HG03139 (cell line): Measurements from ENCODE around the gene RADIL.

Source experiments
- ATAC-seq: cut with Tn5 transposase; IDR thresholded peaks from one replicate; pipeline ENCODE4 v1.9.1; 2021; ENCODE audit not compliant: unreplicated experiment

The RADIL gene

DNA sequence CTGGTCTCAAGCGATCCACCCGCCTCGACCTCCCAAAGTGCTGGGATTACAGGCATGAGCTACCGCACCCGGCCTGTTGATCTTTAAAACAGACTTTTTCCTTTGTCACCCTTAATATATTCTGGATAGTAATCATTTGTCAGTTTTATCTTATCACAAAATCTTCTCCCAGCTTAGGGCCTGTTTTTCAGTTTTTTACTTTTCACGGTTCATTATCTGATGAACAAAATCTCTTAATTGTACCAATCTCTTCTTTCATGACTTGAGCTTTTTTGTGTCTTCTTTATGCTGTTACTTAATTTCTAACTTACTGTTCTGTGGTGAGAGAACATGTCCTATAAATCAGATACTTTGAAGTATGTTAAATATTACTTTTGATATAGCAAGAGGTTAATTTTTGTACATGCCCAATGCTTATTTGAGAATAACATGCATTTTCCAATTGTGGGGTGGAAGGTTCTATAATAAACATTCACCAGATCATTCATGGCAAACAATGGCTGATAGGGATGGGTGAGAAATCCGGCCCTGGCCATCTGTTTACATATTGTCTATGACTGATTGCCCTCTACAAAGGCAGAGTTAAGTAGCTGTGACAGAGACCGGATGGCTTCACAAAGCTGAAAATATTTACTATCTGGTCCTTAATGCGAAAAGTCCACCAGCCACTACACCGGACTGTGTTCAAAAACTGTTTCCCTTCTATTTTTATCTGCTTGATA lies 27.0 kb downstream of the RADIL start:
- ATAC-seq, result no peak

DNA sequence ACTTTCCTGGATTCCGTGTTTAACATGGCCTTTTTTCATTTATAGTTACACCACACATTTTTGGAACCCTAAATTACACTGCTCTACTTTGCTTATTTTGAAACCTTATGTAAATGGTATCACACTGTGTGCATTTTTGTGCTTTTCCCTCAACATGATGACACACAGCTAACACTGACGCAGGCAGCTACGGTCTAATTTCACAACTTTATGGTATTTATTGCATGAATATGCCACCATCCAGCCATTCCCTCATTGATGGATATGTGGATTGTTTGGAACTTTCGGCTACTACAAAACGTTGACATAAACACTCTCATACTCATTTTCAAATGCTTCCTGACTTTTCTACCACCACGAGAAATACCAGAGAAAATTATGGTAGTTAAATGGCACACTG lies 28.6 kb downstream of the RADIL start:
- no peak for ATAC-seq

GRCh38 chr7:4851459-4852422 lies 31.8 kb downstream of the RADIL start:
- ATAC-seq, result no peak

- no peak for ATAC-seq
Measured at GRCh38 chr7:4850262-4850795, 33.2 kb downstream of the RADIL start.

- no peak for ATAC-seq
Measured at GRCh38 chr7:4849390-4849789, 34.1 kb downstream of the RADIL start.

DNA sequence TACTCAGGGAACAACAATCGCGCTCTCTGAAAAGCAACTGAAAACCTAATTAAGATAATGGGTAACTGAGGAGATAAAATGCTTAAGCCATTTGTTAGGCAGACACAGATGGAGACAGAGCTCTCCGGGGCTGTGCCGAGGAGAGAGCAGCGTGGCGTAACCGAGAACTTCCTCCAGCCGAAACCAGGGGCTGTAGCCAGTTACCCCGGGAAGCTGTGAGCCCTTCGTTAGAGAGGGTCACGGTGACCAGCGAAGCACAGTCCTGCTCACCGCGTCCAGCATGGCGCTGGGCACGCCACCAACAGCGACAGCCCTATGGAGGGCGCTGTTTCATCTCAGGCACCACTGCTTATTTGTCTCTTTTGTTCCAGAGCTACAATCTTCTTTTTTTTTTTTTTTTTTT lies 37.8 kb downstream of the RADIL start:
- no peak for ATAC-seq

GRCh38 chr7:4842319-4843064 lies 41.0 kb downstream of the RADIL start:
- no peak for ATAC-seq

GRCh38 chr7:4841836-4842235 lies 41.7 kb downstream of the RADIL start:
- ATAC-seq, result no peak

GRCh38 chr7:4841007-4841784 lies 42.3 kb downstream of the RADIL start:
- no peak for ATAC-seq

DNA sequence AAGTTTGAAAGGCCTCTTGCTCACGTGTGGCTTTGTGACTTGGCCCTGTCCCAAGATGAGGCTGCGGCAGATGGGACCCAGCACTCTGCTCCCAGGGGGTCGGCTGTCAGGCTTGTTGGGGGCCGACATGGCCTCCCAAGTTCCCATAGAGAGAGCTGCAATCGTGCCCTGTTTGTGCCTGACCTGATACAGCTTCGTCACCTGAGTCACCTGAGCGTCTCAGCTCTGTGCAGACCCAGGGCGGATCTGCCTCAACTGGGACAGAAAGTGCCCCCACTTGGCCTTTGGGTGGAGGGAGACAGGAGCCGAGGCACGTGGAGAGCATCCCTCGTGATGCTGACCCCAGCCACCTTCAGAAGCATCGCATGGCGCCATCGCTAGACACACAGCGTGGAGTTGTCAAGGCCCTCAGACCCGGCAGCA lies 43.4 kb downstream of the RADIL start:
- no peak for ATAC-seq

DNA sequence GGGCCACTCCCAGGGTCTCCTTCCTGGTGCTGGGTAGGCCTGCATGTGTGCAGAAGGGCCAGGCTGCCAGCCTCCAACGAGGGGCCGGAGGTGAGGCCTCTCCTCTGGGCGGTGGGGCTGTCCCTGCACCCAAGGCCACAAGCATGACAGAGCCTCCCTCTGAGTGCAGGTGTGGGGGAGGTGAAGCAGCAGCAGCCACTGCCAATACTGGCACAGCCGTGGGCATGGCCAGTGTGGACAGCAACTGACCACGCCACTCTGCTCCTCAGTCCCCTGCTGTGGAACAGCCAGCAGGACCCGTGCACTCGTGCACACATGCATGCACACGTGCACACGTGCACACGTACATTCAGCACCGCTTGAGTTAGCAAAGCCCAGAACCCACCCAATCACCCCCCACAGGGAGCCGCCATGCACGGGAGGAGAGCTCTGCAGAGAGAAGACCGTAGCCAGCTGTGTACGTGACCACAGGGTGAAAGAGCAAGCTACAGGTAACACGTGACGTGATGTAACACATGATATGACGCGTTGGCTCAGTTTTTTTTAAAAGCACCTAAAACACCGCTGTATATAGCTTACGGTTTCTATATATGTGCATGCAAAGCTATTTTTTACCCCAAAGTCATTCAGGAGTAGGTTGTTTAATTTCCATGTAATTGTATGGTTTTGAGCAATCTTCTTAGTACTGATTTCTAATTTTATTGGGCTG lies 44.7 kb downstream of the RADIL start:
- no peak for ATAC-seq

- ATAC-seq, result no peak
Measured at GRCh38 chr7:4837803-4838625, 45.5 kb downstream of the RADIL start.

- no peak for ATAC-seq
Measured at GRCh38 chr7:4837041-4837802, 46.3 kb downstream of the RADIL start.

GRCh38 chr7:4836206-4836661 lies 47.3 kb downstream of the RADIL start:
- ATAC-seq, result no peak

DNA sequence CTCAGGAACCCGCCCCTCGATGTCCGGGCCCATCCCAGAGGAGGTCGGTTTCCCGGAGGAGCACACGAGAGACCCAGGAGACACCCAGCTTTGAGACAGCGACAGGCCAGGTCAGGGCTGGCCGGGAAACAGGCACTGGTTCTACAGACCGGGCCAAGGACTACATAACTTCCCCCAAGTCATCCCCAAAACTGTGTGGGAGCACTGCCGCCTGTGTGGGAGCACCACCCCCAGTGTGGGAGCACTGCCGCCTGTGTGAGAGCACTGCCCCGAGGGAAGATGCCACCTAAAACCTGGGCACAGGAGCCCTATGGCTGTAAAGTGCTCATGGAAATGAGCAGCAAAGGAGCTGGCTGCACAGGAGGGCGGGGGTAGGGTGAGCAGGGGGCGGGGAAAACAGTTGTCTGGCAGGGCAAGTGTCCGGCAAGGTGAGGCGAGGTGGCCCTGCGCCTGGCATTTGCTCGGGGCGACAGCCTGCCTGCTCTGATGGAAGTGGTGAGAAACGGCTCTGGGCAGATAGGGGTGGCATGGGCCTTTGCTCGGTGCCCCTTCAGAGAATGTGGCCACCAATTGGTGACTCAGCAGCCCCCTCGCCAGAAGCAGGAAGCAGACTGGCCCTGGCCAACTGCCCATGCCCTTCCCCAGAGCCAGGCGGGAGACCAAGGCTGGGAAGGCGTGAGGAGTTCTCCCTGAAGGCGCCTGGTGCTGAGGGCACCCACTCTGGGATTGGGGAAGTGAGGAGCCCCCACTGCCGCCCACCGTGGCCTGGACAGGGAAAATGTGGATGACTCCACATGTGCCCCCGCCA lies 47.9 kb downstream of the RADIL start:
- ATAC-seq, result no peak

GRCh38 chr7:4834601-4835397 lies 48.7 kb downstream of the RADIL start:
- ATAC-seq, result no peak
